Measurements from ENCODE around the gene DOHH.

DNA sequence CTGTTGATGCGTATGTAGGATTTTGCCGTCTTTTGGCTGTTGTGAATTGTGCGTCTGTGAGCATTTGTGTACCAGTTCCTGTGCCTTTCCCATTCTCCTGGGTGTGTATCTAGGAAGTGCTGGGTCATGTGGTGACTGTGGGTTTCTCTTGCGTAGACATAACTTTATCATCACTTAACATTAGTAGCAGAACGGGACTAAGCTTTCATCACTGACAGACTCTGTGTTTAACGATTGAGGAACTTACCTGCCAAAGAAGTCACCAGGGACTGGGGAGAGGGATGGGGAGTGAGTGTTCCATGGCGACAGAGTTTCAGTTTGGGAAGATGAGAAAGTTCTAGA is 20.6 kb upstream of the DOHH start:
- TF ChIP-seq, protein P1, sequence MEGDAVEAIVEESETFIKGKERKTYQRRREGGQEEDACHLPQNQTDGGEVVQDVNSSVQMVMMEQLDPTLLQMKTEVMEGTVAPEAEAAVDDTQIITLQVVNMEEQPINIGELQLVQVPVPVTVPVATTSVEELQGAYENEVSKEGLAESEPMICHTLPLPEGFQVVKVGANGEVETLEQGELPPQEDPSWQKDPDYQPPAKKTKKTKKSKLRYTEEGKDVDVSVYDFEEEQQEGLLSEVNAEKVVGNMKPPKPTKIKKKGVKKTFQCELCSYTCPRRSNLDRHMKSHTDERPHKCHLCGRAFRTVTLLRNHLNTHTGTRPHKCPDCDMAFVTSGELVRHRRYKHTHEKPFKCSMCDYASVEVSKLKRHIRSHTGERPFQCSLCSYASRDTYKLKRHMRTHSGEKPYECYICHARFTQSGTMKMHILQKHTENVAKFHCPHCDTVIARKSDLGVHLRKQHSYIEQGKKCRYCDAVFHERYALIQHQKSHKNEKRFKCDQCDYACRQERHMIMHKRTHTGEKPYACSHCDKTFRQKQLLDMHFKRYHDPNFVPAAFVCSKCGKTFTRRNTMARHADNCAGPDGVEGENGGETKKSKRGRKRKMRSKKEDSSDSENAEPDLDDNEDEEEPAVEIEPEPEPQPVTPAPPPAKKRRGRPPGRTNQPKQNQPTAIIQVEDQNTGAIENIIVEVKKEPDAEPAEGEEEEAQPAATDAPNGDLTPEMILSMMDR (conservative IDR thresholded peaks at IDR 0.05; ENCODE audit: low read depth, low read length), result no peak
- TF ChIP-seq EZH2 (IDR thresholded peaks at IDR 0.05; ENCODE audit: borderline replicate concordance, low read depth, low read length, poor library complexity, severe bottlenecking), result no peak

All from A673 (cell line).